Measurements from ENCODE around the gene SKIC2. TPM values are rescaled to one million over a fixed set of nuclear protein-coding genes. Genes with fewer than 3 reads are reported as not detected.

The SKIC2 gene
- total and polyA plus RNA-seq, 2 donors = 25.4 to 110 TPM

DNA sequence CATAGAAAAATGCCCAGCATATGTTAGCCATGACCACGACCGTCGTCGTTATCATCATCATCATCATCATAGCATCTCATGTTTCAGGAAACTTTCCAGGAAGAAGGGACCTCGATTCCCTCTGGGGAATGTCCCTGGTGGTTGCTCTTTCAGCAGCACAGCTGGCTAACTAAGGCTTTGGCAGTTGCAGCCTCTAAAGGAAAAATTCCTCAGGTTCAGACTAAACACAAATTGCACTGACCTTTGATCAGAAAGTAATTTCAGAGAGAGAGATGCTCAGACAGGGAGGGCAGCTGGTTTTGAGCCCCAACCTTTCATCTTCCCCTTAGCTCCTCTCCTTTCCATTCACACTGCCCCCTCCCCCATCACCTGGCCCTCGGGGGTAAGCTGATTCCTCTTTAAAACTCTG lies 18.7 kb upstream of the SKIC2 start:
- Histone ChIP-seq H3K27me3 (ENCODE audit: control insufficient read depth in 2 of 2, insufficient read depth in 1 of 2, low read length in 1 of 2) (peaks cover 0 to 22% of the 10 kb centered on the region in 2 donors), H3K4me1 (ENCODE audit: control insufficient read depth in 2 of 2, insufficient read depth in 2 of 2, low read length in 2 of 2) (peaks cover 0 to 9% of the 10 kb centered on the region in 2 donors), H3K36me3 (ENCODE audit: control insufficient read depth in 2 of 2, insufficient read depth in 2 of 2, low read length in 1 of 2) (no peaks in the 10 kb centered on the region), H3K27ac (ENCODE audit: low read depth in 1 of 2, low read length in 1 of 2) (no peak overlapping the region), H3K4me3 (ENCODE audit: low read length in 2 of 2) (no peak overlapping the region), H3K9me3 (ENCODE audit: control insufficient read depth in 2 of 2, insufficient read depth in 1 of 2, low read length in 1 of 2) (no peaks in the 10 kb centered on the region)
- no peak for DNase-seq (ENCODE audit: low read depth in 6 of 9, low spot score in 9 of 9)
- WGBS = 21% methylated on average over 6 of the region's 6 CpGs

- no peaks in the 10 kb centered on the region for H3K36me3 ChIP-seq (ENCODE audit: control insufficient read depth in 2 of 2, insufficient read depth in 2 of 2, low read length in 1 of 2)
Observed at GRCh38 chr6:31943742-31944141, 15.2 kb upstream of the SKIC2 start.

GRCh38 chr6:31945154-31945506 lies 13.8 kb upstream of the SKIC2 start:
- H3K27me3 ChIP-seq (ENCODE audit: control insufficient read depth in 2 of 2, insufficient read depth in 1 of 2, low read length in 1 of 2) = peaks cover 0 to 39% of the 10 kb centered on the region in 2 donors
- H3K36me3 ChIP-seq (ENCODE audit: control insufficient read depth in 2 of 2, insufficient read depth in 2 of 2, low read length in 1 of 2) = no peaks in the 10 kb centered on the region
- H3K27ac ChIP-seq (ENCODE audit: low read depth in 1 of 2, low read length in 1 of 2) = peak overlapping the region; percentile 34 to 56
- no peaks in the 10 kb centered on the region for H3K9me3 ChIP-seq (ENCODE audit: control insufficient read depth in 2 of 2, insufficient read depth in 1 of 2, low read length in 1 of 2)
- H3K4me1 ChIP-seq (ENCODE audit: control insufficient read depth in 2 of 2, insufficient read depth in 2 of 2, low read length in 2 of 2) = peaks cover 0 to 20% of the 10 kb centered on the region in 2 donors
- WGBS = 94% methylated on average over 9 of the region's 9 CpGs
- H3K4me3 ChIP-seq (ENCODE audit: low read length in 2 of 2) = no peak overlapping the region
- no peak for DNase-seq (ENCODE audit: low read depth in 6 of 9, low spot score in 9 of 9)

More at GRCh38 chr6:31943742-31944141, 15.2 kb upstream of the SKIC2 start:
- peaks cover 0 to 20% of the 10 kb centered on the region in 2 donors for H3K4me1 ChIP-seq (ENCODE audit: control insufficient read depth in 2 of 2, insufficient read depth in 2 of 2, low read length in 2 of 2)
- no peaks in the 10 kb centered on the region for H3K9me3 ChIP-seq (ENCODE audit: control insufficient read depth in 2 of 2, insufficient read depth in 1 of 2, low read length in 1 of 2)
- peaks cover 0 to 39% of the 10 kb centered on the region in 2 donors for H3K27me3 ChIP-seq (ENCODE audit: control insufficient read depth in 2 of 2, insufficient read depth in 1 of 2, low read length in 1 of 2)
- no peak overlapping the region for H3K27ac ChIP-seq (ENCODE audit: low read depth in 1 of 2, low read length in 1 of 2)
- no peak for DNase-seq (ENCODE audit: low read depth in 6 of 9, low spot score in 9 of 9)
- no peak overlapping the region for H3K4me3 ChIP-seq (ENCODE audit: low read length in 2 of 2)
- WGBS = 91% methylated on average over 3 of the region's 3 CpGs

- Histone ChIP-seq H3K9me3 (ENCODE audit: control insufficient read depth in 2 of 2, insufficient read depth in 1 of 2, low read length in 1 of 2) (no peaks in the 10 kb centered on the region), H3K4me1 (ENCODE audit: control insufficient read depth in 2 of 2, insufficient read depth in 2 of 2, low read length in 2 of 2) (peaks cover 0 to 18% of the 10 kb centered on the region in 2 donors), H3K27ac (ENCODE audit: low read depth in 1 of 2, low read length in 1 of 2) (peak within 1 kb of the TSS; percentile 71 to 79), H3K36me3 (ENCODE audit: control insufficient read depth in 2 of 2, insufficient read depth in 2 of 2, low read length in 1 of 2) (peaks cover 0 to under 1% of the 10 kb centered on the region in 2 donors), H3K27me3 (ENCODE audit: control insufficient read depth in 2 of 2, insufficient read depth in 1 of 2, low read length in 1 of 2) (peaks cover 0 to 39% of the 10 kb centered on the region in 2 donors), H3K4me3 (ENCODE audit: low read length in 2 of 2) (peak within 1 kb of the TSS in 1 of 2 donors; percentile 5)
- 70% methylated on average over 11 of the region's 11 CpGs for WGBS
- DNase-seq (ENCODE audit: low read depth in 6 of 9, low spot score in 9 of 9) = peak in 1 of 9 donors; percentile 24
Observed at GRCh38 chr6:31945507-31946369, 13.2 kb upstream of the SKIC2 start, which contains the start of gene CFB. Gene CFB (plus strand): TSS chr6:31946095. CDS start chr6:31946222, 127 bp downstream.

DNA sequence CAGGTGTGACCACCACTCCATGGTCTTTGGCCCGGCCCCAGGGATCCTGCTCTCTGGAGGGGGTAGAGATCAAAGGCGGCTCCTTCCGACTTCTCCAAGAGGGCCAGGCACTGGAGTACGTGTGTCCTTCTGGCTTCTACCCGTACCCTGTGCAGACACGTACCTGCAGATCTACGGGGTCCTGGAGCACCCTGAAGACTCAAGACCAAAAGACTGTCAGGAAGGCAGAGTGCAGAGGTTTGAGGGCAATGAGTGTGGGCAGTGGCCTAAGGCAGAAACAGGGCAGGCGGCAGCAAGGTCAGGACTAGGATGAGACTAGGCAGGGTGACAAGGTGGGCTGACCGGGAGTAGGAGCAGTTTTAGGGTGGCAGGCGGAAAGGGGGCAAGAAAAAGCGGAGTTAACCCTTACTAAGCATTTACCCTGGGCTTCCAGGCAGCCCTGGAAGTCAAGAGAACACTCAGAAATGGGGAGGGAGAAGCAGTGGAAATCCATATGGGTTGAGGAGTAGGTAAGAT lies 12.5 kb upstream of the SKIC2 start:
- H3K36me3 ChIP-seq (ENCODE audit: control insufficient read depth in 2 of 2, insufficient read depth in 2 of 2, low read length in 1 of 2) = peaks cover 4 to 7% of the 10 kb centered on the region in 2 donors
- 84% methylated on average over 11 of the region's 11 CpGs for WGBS
- peak overlapping the region in 1 of 2 donors; percentile 5 for H3K4me3 ChIP-seq (ENCODE audit: low read length in 2 of 2)

GRCh38 chr6:31947070-31947675 lies 11.8 kb upstream of the SKIC2 start:
- 95% methylated on average over 24 of the region's 24 CpGs for WGBS

More for the DNA sequence above, 12.5 kb upstream of the SKIC2 start:
- peaks cover 0 to 18% of the 10 kb centered on the region in 2 donors for H3K4me1 ChIP-seq (ENCODE audit: control insufficient read depth in 2 of 2, insufficient read depth in 2 of 2, low read length in 2 of 2)
- peak overlapping the region; percentile 43 to 71 for H3K27ac ChIP-seq (ENCODE audit: low read depth in 1 of 2, low read length in 1 of 2)
- H3K27me3 ChIP-seq (ENCODE audit: control insufficient read depth in 2 of 2, insufficient read depth in 1 of 2, low read length in 1 of 2) = peaks cover 0 to 37% of the 10 kb centered on the region in 2 donors
- H3K9me3 ChIP-seq (ENCODE audit: control insufficient read depth in 2 of 2, insufficient read depth in 1 of 2, low read length in 1 of 2) = no peaks in the 10 kb centered on the region
- no peak for DNase-seq (ENCODE audit: low read depth in 6 of 9, low spot score in 9 of 9)

GRCh38 chr6:31947864-31948263 lies 11.1 kb upstream of the SKIC2 start:
- Histone ChIP-seq H3K4me1 (ENCODE audit: control insufficient read depth in 2 of 2, insufficient read depth in 2 of 2, low read length in 2 of 2) (peaks cover 0 to 18% of the 10 kb centered on the region in 2 donors), H3K27me3 (ENCODE audit: control insufficient read depth in 2 of 2, insufficient read depth in 1 of 2, low read length in 1 of 2) (peaks cover 0 to 31% of the 10 kb centered on the region in 2 donors), H3K27ac (ENCODE audit: low read depth in 1 of 2, low read length in 1 of 2) (no peak overlapping the region), H3K36me3 (ENCODE audit: control insufficient read depth in 2 of 2, insufficient read depth in 2 of 2, low read length in 1 of 2) (peaks cover 15 to 21% of the 10 kb centered on the region in 2 donors), H3K9me3 (ENCODE audit: control insufficient read depth in 2 of 2, insufficient read depth in 1 of 2, low read length in 1 of 2) (no peaks in the 10 kb centered on the region), H3K4me3 (ENCODE audit: low read length in 2 of 2) (no peak overlapping the region)
- no peak for DNase-seq (ENCODE audit: low read depth in 6 of 9, low spot score in 9 of 9)
- WGBS = 93% methylated on average over 4 of the region's 4 CpGs

More at GRCh38 chr6:31947070-31947675, 11.8 kb upstream of the SKIC2 start:
- Histone ChIP-seq H3K4me1 (ENCODE audit: control insufficient read depth in 2 of 2, insufficient read depth in 2 of 2, low read length in 2 of 2) (peaks cover 0 to 18% of the 10 kb centered on the region in 2 donors), H3K4me3 (ENCODE audit: low read length in 2 of 2) (no peak overlapping the region), H3K27me3 (ENCODE audit: control insufficient read depth in 2 of 2, insufficient read depth in 1 of 2, low read length in 1 of 2) (peaks cover 0 to 37% of the 10 kb centered on the region in 2 donors), H3K27ac (ENCODE audit: low read depth in 1 of 2, low read length in 1 of 2) (no peak overlapping the region), H3K36me3 (ENCODE audit: control insufficient read depth in 2 of 2, insufficient read depth in 2 of 2, low read length in 1 of 2) (peaks cover 12 to 14% of the 10 kb centered on the region in 2 donors), H3K9me3 (ENCODE audit: control insufficient read depth in 2 of 2, insufficient read depth in 1 of 2, low read length in 1 of 2) (no peaks in the 10 kb centered on the region)
- DNase-seq (ENCODE audit: low read depth in 6 of 9, low spot score in 9 of 9) = no peak

DNA sequence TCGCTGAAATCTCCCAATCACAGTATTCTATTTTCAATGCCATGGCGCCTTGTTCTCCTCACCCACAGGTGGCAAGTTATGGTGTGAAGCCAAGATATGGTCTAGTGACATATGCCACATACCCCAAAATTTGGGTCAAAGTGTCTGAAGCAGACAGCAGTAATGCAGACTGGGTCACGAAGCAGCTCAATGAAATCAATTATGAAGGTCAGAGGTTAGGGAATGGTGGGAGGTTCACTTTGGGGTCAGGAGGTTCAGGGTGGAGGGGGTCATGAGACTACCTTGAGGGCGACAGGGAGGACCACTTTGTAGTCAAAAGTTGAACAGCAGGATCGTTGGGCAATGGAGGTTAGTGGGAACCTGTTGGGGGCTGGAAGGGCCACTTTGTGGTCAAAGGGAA lies 10.7 kb upstream of the SKIC2 start:
- Histone ChIP-seq H3K36me3 (ENCODE audit: control insufficient read depth in 2 of 2, insufficient read depth in 2 of 2, low read length in 1 of 2) (peaks cover 20 to 25% of the 10 kb centered on the region in 2 donors), H3K27ac (ENCODE audit: low read depth in 1 of 2, low read length in 1 of 2) (no peak overlapping the region), H3K4me1 (ENCODE audit: control insufficient read depth in 2 of 2, insufficient read depth in 2 of 2, low read length in 2 of 2) (peaks cover 0 to 18% of the 10 kb centered on the region in 2 donors), H3K9me3 (ENCODE audit: control insufficient read depth in 2 of 2, insufficient read depth in 1 of 2, low read length in 1 of 2) (no peaks in the 10 kb centered on the region), H3K27me3 (ENCODE audit: control insufficient read depth in 2 of 2, insufficient read depth in 1 of 2, low read length in 1 of 2) (peaks cover 0 to 27% of the 10 kb centered on the region in 2 donors), H3K4me3 (ENCODE audit: low read length in 2 of 2) (no peak overlapping the region)
- no peak for DNase-seq (ENCODE audit: low read depth in 6 of 9, low spot score in 9 of 9)
- 78% methylated on average over 5 of the region's 5 CpGs for WGBS
